ES-I3 (cell line): ENCODE data around the gene ACSL1.

ENCODE experiments used
- H3K36me3 ChIP-seq: 2 replicates; pipeline ENCODE4 v1.6.1; 2013; ENCODE audit warnings: mild to moderate bottlenecking, low read length, control low read depth, moderate library complexity; ENCODE audit not compliant: insufficient read depth
- H3K4me1 ChIP-seq: 2 replicates; pipeline ENCODE4 v1.6.1; 2013; ENCODE audit warnings: mild to moderate bottlenecking, control low read depth, low read length; ENCODE audit not compliant: insufficient read depth
- H3K9ac ChIP-seq: 2 replicates; pipeline ENCODE4 v1.6.1; 2013; ENCODE audit warnings: low read depth, mild to moderate bottlenecking, low read length, moderate library complexity
- H3K9me3 ChIP-seq: 2 replicates; pipeline ENCODE4 v1.6.1; 2013; ENCODE audit warnings: mild to moderate bottlenecking, low read length, moderate library complexity; ENCODE audit not compliant: control insufficient read depth, insufficient read depth

Gene ACSL1

DNA sequence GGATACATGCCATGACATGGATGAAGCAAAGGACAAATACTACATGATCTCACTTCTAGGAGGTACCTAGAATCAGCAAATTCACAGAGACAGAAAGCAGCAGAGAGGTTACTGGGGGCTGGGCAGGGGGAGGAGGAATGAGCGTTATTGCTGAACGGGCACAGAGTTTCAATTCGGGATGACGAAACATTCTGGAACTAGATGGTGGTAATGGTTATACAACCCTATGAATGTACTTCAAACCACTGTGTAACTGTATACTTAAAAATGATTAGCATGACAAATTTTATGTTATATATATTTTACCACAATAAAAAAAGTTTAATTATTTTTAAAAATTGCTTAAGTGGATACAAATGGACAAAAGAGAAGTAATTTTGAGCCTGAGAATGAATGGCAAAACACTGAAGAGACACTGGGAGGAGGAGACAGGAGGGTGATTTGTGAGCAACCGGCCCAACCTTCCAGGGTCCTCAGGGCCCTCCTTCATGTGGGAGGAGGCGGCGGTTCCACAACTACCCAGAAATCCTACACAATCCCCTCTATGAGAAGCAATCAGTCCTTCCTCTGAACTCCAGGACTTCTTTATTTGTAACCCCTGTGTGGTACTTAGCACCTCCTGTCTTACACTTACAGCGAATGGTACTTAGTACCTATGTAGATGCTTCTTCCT lies 14.1 kb downstream of the ACSL1 start:
- no peaks in the 10 kb centered on the region for H3K36me3 ChIP-seq
- 0 out of 2 replicates have a peak, but pooled peaks cover 7% of the 10 kb centered on the region for H3K4me1 ChIP-seq
- H3K9ac ChIP-seq = no peak overlapping the region
- no peaks in the 10 kb centered on the region for H3K9me3 ChIP-seq

DNA sequence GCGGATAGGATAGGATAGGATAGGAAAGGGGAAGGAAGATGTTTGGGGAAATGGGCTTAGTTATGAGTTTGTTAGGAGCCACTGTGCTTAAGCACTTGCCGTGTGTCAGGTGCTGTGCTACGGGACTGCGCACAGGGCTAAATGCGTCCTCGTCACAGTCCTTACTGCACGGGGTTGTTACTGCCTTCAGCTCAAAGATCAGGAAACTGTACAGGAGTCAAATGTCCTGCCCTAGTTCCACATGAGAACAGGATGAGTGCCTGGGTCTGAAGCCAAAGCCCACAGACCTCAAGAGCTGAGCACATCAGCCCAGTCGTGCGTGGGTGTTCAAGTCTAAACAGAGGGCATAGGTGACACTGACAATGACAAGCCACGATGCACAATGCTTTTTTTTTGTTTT lies 15.0 kb downstream of the ACSL1 start:
- H3K36me3 ChIP-seq = no peaks in the 10 kb centered on the region
- 0 out of 2 replicates have a peak, but pooled peaks cover 7% of the 10 kb centered on the region for H3K4me1 ChIP-seq
- no peak overlapping the region for H3K9ac ChIP-seq
- H3K9me3 ChIP-seq = no peaks in the 10 kb centered on the region

DNA sequence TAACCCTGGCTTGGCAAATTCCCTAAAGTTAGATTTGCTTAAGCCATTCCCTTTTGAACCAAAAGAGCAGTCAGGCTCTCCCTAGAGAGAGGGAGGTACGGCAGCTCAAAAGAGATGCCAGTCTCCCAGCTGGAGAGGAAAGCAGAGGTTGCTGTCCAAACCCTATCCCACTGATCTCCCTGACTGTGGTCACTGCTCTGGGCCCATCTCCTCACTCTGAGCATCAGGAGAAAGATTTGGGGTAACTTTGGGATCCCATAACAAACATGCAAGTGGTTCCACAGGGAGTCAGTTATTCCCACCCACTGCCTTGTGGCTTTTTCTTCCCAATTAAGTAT lies 17.1 kb downstream of the ACSL1 start:
- Histone ChIP-seq H3K36me3 (no peaks in the 10 kb centered on the region), H3K9me3 (no peaks in the 10 kb centered on the region), H3K9ac (no peak overlapping the region), H3K4me1 (peaks cover 4% of the 10 kb centered on the region; the same call in 1 of the 2 replicates)

DNA sequence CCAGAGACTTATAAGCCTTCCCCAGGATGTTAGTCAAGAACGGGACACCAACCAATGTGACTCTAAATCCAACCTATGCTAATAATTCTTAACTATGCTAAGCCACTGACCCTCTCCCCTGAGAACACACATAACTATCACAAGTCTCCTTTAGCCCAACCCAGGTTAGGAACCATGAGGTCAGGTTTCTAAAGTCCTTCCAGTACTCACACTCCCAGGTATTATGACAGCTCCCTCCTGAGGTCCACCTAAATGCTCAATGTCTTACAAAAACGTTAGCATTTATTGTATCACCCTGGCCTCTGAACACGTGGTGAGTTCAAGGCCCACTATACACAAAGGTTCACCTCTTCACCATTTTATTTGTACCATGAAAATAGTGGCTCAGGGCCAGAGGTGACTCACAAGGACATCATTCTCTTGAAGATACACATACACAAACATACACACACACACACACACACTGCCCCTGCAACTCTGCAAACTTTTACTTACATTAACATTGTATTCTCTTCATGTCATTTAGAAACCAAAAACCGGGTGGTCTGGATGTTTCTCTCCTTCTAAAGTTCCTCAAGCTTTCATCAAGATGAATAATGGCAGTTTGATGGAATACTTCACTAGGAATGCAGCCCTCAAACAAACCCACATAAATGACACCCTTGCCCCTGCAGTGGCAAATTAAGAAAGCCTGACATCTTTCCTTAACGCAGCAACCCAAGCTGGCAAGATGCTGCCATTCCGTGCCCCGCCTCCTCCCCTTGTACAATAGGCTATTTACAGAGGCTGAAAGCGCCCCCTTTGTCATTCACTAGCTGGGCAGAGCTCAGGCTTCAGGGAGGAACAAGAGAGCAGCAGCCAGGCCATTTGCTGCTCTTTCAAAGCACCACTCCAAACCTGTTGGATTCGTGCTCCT lies 17.7 kb downstream of the ACSL1 start:
- Histone ChIP-seq H3K36me3 (no peaks in the 10 kb centered on the region), H3K9me3 (no peaks in the 10 kb centered on the region), H3K9ac (no peak overlapping the region), H3K4me1 (peaks cover 4% of the 10 kb centered on the region; the same call in 1 of the 2 replicates)

DNA sequence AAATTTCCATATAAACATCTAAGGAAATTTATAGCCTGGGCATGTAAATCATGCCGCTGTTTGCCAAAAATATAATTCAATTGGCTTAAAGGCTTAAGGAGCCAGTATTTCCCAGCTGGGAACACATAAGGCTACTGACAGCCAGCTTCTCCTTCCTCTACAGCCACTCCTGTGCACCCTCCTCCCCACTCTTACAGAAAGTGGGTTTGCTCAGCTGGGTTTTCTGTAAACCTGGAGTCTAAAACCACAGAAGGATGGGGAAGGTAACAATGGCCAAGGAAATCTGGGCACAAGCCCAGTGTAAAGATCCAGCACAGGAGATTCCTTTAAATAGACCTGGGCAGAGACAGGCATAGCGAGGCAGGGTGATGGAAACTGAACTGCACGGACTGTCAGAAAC lies 18.5 kb downstream of the ACSL1 start:
- Histone ChIP-seq H3K9ac (no peak overlapping the region), H3K36me3 (no peaks in the 10 kb centered on the region), H3K9me3 (no peaks in the 10 kb centered on the region), H3K4me1 (peaks cover 7% of the 10 kb centered on the region)

DNA sequence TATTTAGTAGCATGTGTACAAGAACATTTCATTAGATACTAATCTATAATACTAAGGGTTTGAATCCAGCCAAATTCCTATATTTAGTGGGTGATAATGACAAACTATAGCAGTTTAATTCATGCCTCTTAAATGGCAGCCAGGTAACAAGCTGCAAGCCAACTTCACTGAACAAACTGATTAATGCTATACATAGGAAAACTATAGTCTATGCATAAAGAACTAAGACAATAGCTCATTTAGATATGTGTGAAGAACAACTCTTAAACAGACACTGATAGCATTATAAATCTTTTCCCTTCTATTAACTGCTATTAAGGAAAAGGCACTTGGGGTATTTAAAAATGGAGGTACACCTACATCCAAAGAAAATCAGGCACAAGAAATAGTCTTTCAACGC lies 19.1 kb downstream of the ACSL1 start:
- Histone ChIP-seq H3K36me3 (no peaks in the 10 kb centered on the region), H3K9ac (no peak overlapping the region), H3K9me3 (no peaks in the 10 kb centered on the region), H3K4me1 (peaks cover 9% of the 10 kb centered on the region)

DNA sequence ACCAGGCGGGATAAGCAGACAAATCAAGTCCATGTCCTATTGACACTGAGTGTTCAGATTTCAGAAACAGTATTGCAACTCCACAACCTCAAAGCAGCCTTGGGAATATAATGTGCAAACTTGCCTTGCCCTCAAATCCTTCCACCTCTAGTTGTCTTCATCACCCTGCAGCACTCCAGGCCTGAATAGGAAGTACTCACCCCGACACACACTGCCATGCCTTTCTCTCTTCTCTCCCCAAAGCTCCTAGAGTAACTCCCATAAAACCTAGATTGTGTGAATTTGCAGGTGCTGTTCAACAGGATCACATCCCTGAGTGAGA lies 19.6 kb downstream of the ACSL1 start:
- Histone ChIP-seq H3K36me3 (no peaks in the 10 kb centered on the region), H3K9ac (no peak overlapping the region), H3K9me3 (no peaks in the 10 kb centered on the region), H3K4me1 (peaks cover 9% of the 10 kb centered on the region)

DNA sequence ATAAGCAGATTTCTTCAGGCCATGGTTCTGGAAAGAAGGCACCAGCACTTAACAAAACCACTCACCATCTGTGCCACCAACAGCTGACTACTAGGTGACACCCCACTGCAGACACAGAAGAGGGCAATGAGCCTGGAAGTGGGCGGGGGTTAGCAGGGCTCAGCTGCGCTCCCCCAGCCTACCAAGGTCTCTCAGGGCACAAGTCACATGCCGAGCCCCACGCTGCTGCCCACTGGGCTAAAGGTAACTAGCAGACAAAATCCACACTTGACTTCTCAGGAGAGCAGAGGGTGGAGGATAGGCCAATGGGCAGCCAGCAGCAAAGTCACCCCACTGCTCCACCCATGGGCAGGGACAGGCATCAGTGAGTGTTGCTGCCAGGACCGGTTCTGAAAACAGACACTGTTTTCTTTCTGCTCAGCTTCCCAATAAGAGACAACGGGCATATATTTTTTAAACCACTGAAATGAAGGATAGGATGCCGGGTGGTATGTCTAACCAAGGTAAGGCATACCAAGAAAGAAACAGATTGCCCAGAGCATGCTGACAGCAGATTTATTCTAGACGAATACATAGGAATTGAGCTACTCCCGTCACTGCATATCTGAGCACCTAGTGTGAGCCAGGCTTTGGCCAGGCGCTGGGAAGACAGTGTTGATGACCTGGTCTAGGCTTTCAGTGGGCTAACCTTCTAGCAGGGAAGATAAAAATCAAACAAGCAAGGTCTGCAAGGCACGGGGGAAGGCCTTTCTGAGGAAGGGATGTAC lies 20.1 kb downstream of the ACSL1 start:
- Histone ChIP-seq H3K9me3 (no peaks in the 10 kb centered on the region), H3K36me3 (no peaks in the 10 kb centered on the region), H3K4me1 (peaks cover 9% of the 10 kb centered on the region), H3K9ac (no peak overlapping the region)

DNA sequence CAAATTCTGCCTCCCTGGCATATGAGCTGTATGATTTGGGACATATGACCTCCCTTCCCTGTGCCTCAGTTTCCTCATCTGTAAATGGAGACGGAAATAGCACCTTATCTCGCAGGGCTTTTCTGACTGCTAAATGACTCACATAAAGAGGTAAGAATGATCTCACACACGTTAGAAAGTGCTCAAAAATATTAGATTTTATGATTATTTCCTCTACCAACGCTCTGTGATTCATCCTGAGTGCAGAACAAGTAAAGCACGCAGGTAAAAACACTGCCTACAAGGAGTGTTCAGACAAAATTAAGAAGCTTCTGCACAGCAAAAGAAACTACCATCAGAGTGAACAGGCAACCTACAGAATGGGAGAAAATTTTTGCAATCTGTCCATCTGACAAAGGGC lies 21.1 kb downstream of the ACSL1 start:
- no peaks in the 10 kb centered on the region for H3K9me3 ChIP-seq
- H3K9ac ChIP-seq = no peak overlapping the region
- no peaks in the 10 kb centered on the region for H3K36me3 ChIP-seq
- H3K4me1 ChIP-seq = peaks cover 9% of the 10 kb centered on the region

DNA sequence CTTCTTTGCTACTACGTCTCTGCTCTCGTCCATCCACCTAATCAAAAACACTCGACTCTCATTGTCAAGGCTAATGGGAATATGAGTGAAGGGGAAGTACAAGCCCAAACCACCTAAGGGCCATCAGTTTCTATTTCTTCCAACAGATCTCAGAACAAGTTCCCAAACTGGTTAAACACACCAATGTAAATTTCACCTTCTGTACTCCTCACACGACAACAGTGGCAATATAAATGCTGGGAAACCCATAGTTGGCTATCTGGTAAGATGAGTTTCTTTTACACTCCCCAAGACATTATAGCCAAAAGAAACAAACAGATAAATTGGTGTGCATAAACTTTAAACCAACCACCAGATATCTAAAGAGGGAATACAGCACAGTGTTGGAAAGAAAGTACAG lies 21.9 kb downstream of the ACSL1 start:
- Histone ChIP-seq H3K9me3 (no peaks in the 10 kb centered on the region), H3K9ac (no peak overlapping the region), H3K36me3 (no peaks in the 10 kb centered on the region), H3K4me1 (peaks cover 9% of the 10 kb centered on the region)

DNA sequence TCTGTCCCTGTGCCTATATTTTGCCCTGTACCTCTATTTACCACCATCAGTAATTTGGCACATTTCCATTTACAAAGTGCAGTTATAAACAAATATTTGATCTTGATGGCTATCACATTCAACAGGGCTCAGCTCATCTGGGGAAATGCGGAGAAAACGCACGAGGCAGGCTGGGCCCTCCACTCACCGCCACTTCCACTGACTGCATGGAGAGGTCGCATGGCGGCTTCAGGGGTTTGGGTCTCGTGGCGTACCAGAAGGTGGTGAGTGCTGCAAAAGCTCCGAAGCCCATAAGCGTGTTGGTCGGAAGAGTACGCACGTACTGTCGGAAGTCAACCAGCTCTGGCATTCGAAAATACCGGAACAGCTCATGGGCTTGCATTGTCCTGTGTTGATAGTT lies 22.6 kb downstream of the ACSL1 start:
- Histone ChIP-seq H3K36me3 (no peaks in the 10 kb centered on the region), H3K4me1 (peaks cover 9% of the 10 kb centered on the region), H3K9ac (no peak overlapping the region), H3K9me3 (no peaks in the 10 kb centered on the region)

DNA sequence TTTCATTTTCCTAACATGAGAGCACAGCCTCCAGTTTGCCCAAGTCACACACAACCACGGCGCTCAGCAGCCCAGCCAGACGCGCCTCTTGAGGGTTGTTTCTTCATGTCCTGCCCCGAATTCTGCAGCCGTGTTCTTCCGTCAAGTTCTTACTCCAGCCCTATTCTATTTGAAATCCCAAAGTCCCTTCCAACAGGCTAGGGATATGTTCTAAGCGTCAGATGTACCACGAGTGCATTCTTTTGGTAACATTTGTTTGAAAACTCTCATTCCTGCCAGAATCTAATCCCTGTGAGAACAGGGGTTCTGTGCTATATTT lies 23.1 kb downstream of the ACSL1 start:
- Histone ChIP-seq H3K4me1 (peaks cover 9% of the 10 kb centered on the region), H3K9me3 (no peaks in the 10 kb centered on the region), H3K36me3 (no peaks in the 10 kb centered on the region), H3K9ac (no peak overlapping the region)

DNA sequence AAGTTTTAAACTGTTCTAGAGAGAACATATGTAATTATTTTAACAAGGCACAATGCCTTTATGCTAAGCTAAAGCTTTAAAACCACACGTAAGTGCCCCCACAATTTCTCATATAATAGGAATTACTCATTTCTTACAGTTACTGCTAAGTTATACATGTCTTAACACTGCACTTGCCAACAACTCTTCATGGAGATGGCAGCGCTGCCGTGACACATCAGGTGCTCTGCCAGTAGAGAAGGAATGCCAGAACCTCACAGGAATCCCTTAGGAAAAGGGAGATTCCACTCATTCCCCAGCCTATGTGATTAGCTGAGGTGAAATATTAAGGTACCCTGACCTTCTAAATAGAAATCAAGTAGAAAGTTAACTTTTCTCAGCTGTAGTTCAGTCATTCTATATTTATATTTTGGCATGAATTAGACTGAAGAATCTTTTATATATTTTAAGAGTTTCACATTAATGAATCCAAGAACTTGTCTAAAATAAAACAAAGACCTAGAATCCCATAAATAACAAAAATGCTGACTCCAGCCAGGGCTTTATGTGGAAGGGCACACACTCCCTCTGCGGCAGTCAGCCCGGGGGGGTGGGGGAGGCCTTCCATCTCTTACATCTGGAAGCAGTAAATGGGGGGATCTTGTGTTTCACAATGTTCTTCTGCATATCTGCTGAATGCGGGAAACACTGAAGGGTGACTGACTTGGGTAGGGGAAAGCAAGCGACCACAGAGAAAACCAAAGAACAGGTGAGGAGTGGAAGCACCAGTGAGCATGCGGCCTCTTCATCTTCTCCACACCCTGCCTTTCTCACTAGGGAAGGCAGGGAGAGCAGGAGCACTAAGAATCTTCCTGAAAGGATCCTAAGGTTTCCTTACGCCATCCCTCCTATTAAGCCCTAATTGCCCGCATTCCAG lies 23.7 kb downstream of the ACSL1 start:
- Histone ChIP-seq H3K9ac (no peak overlapping the region), H3K4me1 (peaks cover 9% of the 10 kb centered on the region), H3K36me3 (no peaks in the 10 kb centered on the region), H3K9me3 (no peaks in the 10 kb centered on the region)

DNA sequence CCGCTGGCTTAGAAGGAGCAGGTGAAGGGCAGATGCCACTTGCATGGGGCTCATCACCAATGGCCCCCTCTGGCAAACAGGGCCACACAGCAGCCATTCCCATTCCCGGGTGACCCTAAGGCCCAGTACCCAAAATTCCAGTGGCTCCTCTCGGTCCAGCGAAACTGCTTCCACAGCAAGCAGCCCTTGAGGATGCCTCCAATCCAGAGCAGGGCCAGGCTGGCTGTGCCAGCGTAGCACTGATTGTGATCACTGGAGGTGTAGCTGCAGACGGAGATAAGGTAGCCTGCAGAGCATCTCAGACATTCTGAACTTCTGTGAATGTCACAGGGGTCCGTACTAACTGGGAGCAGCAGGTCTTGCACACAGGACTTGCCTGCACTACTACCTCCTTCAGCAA lies 27.3 kb downstream of the ACSL1 start:
- Histone ChIP-seq H3K36me3 (no peaks in the 10 kb centered on the region), H3K9ac (no peak overlapping the region), H3K4me1 (peaks cover 9% of the 10 kb centered on the region), H3K9me3 (no peaks in the 10 kb centered on the region)
